Colonic mucosa (tissue), 4 donors: ENCODE measurements around the gene RMDN2. TPM values are rescaled to one million over a fixed set of nuclear protein-coding genes. Genes with fewer than 3 reads are reported as not detected.

Source experiments
- DNase-seq: peaks from one replicate; pipeline ENCODE4 v3.0.0-alpha.2; 2020
- H3K27ac ChIP-seq: fragments of 200-600 bp; one replicate; pipeline ENCODE4 v1.8.0; 2021
- H3K27me3 ChIP-seq: fragments of 200-600 bp; one replicate; pipeline ENCODE4 v1.8.0; 2021
- H3K36me3 ChIP-seq: fragments of 200-600 bp; one replicate; pipeline ENCODE4 v1.8.0; 2021
- H3K4me1 ChIP-seq: fragments of 200-600 bp; one replicate; pipeline ENCODE4 v1.8.0; 2021; ENCODE audit warnings: mild to moderate bottlenecking
- H3K4me3 ChIP-seq: fragments of 200-600 bp; one replicate; pipeline ENCODE4 v1.8.0; 2021
- H3K9ac ChIP-seq, 2 donors: one replicate each; pipeline ENCODE4 v1.7.0; 2013; ENCODE audit warnings: control low read depth in 2 of 2, low read depth in 2 of 2, low read length in 2 of 2
- H3K9me3 ChIP-seq: fragments of 200-600 bp; one replicate; pipeline ENCODE4 v1.8.0; 2021
- CTCF ChIP-seq: fragments of 200-600 bp; IDR thresholded peaks from one replicate; pipeline ENCODE4 v1.8.0; 2022; ENCODE audit warnings: antibody characterized with exemption, mild to moderate bottlenecking
- intact Hi-C: fragments of 100-400 bp; cut with DNase I; formaldehyde crosslinking; loops from one replicate; pipeline ENCODE4 v1.14.1; 2022
- total RNA-seq, 2 donors: library from RNA; stranded (reverse); fragmentation: NEBNext Ultra II Directional in 1 of 2; extraction: Animal tissue kit (Norgen Biotek cat#: 25700) in 1 of 2; gene quantifications; one replicate each; pipeline ENCODE4 v1.2.1, GENCODE V29; 2021
- donor health status: healthy.
- donor health status: DM: no; HTN: no; CAD: no.
- donor health status: DM: no; HTN: no; CAD: no.

RMDN2 gene
- total RNA-seq, 2 donors from 2014 or later: 19.8 to 26.5 TPM

- Histone ChIP-seq H3K4me1 (no peaks in the 10 kb centered on the region), H3K27me3 (no peaks in the 10 kb centered on the region), H3K4me3 (no peak overlapping the region), H3K9me3 (no peaks in the 10 kb centered on the region), H3K27ac (no peak overlapping the region), H3K9ac (no peak overlapping the region), H3K36me3 (no peaks in the 10 kb centered on the region)
- intact Hi-C loops: no loop called here
- no peak for DNase-seq
- TF ChIP-seq CTCF: no peak
Observed at GRCh38 chr2:37896319-37896718, 28.8 kb upstream of the RMDN2 start.

GRCh38 chr2:37897511-37897910, 27.6 kb upstream of the RMDN2 start:
- DNase-seq: no peak
- Histone ChIP-seq H3K4me1 (no peaks in the 10 kb centered on the region), H3K4me3 (no peak overlapping the region), H3K9ac (no peak overlapping the region), H3K27ac (no peak overlapping the region), H3K36me3 (no peaks in the 10 kb centered on the region), H3K27me3 (no peaks in the 10 kb centered on the region), H3K9me3 (no peaks in the 10 kb centered on the region)
- intact Hi-C loops: no loop called here
- TF ChIP-seq CTCF: no peak

GRCh38 chr2:37898448-37898847, 26.6 kb upstream of the RMDN2 start:
- no peak overlapping the region for H3K4me3 ChIP-seq
- H3K36me3 ChIP-seq: no peaks in the 10 kb centered on the region
- DNase-seq: no peak
- no peak overlapping the region for H3K27ac ChIP-seq
- H3K9ac ChIP-seq: no peak overlapping the region
- H3K4me1 ChIP-seq: no peaks in the 10 kb centered on the region
- intact Hi-C loops: no loop called here
- H3K9me3 ChIP-seq: no peaks in the 10 kb centered on the region
- TF ChIP-seq CTCF: no peak
- no peaks in the 10 kb centered on the region for H3K27me3 ChIP-seq

- Histone ChIP-seq H3K9me3 (no peaks in the 10 kb centered on the region), H3K9ac (no peak overlapping the region), H3K36me3 (no peaks in the 10 kb centered on the region), H3K4me1 (no peaks in the 10 kb centered on the region), H3K27me3 (no peaks in the 10 kb centered on the region), H3K4me3 (no peak overlapping the region), H3K27ac (peak overlapping the region; percentile 6)
- intact Hi-C loops: no loop called here
- peak; percentile 45 for DNase-seq
- TF ChIP-seq CTCF: no peak
Observed at GRCh38 chr2:37902991-37903390, 22.1 kb upstream of the RMDN2 start.

- Histone ChIP-seq H3K9ac (no peak overlapping the region), H3K27me3 (no peaks in the 10 kb centered on the region), H3K9me3 (no peaks in the 10 kb centered on the region), H3K4me1 (no peaks in the 10 kb centered on the region), H3K27ac (peak overlapping the region; percentile 62), H3K36me3 (no peaks in the 10 kb centered on the region), H3K4me3 (no peak overlapping the region)
- no peak for DNase-seq
- no peak for TF ChIP-seq CTCF
- intact Hi-C loops: no loop called here
Observed at GRCh38 chr2:37904425-37904824, 20.7 kb upstream of the RMDN2 start.

GRCh38 chr2:37904993-37905392, 20.1 kb upstream of the RMDN2 start:
- peak overlapping the region; percentile 62 for H3K27ac ChIP-seq
- TF ChIP-seq CTCF: no peak
- peak; percentile 55 for DNase-seq
- no peaks in the 10 kb centered on the region for H3K4me1 ChIP-seq
- H3K4me3 ChIP-seq: no peak overlapping the region
- intact Hi-C loops: no loop called here
- H3K27me3 ChIP-seq: no peaks in the 10 kb centered on the region
- H3K36me3 ChIP-seq: no peaks in the 10 kb centered on the region
- no peak overlapping the region for H3K9ac ChIP-seq
- no peaks in the 10 kb centered on the region for H3K9me3 ChIP-seq
